ENCODE measurements around the gene MEST.

- no peak for TF ChIP-seq CEBPB (IDR thresholded peaks at IDR 0.05; ENCODE audit: low read depth)
- TF ChIP-seq CTCF (IDR thresholded peaks at IDR 0.05 in 2 of 3, conservative IDR thresholded peaks at IDR 0.05 in 1 of 3; ENCODE audit: borderline replicate concordance in 1 of 3, insufficient read depth in 1 of 3, low read depth in 2 of 3, low read length in 2 of 3), result no peak
- no peak for TF ChIP-seq POLR2A (IDR thresholded peaks at IDR 0.05; ENCODE audit: borderline replicate concordance, extremely low read depth, insufficient read depth, insufficient read length)
- no peak for TF ChIP-seq RAD21 (IDR thresholded peaks at IDR 0.05; ENCODE audit: low read depth)
- no peak for TF ChIP-seq EZH2 (IDR thresholded peaks at IDR 0.05)
- no peak for TF ChIP-seq EZH2phosphoT487 (IDR thresholded peaks at IDR 0.05; ENCODE audit: borderline replicate concordance)
- TF ChIP-seq, protein P1, sequence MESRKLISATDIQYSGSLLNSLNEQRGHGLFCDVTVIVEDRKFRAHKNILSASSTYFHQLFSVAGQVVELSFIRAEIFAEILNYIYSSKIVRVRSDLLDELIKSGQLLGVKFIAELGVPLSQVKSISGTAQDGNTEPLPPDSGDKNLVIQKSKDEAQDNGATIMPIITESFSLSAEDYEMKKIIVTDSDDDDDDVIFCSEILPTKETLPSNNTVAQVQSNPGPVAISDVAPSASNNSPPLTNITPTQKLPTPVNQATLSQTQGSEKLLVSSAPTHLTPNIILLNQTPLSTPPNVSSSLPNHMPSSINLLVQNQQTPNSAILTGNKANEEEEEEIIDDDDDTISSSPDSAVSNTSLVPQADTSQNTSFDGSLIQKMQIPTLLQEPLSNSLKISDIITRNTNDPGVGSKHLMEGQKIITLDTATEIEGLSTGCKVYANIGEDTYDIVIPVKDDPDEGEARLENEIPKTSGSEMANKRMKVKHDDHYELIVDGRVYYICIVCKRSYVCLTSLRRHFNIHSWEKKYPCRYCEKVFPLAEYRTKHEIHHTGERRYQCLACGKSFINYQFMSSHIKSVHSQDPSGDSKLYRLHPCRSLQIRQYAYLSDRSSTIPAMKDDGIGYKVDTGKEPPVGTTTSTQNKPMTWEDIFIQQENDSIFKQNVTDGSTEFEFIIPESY (IDR thresholded peaks at IDR 0.05; ENCODE audit: extremely low read depth, insufficient replicate concordance, low read length), result no peak
These were observed 51.7 kb downstream of the MEST start for GRCh38 chr7:130543487-130544010.

Measured in HCT116 (cell line).